ENCODE results near the gene VIPR2.

DNA sequence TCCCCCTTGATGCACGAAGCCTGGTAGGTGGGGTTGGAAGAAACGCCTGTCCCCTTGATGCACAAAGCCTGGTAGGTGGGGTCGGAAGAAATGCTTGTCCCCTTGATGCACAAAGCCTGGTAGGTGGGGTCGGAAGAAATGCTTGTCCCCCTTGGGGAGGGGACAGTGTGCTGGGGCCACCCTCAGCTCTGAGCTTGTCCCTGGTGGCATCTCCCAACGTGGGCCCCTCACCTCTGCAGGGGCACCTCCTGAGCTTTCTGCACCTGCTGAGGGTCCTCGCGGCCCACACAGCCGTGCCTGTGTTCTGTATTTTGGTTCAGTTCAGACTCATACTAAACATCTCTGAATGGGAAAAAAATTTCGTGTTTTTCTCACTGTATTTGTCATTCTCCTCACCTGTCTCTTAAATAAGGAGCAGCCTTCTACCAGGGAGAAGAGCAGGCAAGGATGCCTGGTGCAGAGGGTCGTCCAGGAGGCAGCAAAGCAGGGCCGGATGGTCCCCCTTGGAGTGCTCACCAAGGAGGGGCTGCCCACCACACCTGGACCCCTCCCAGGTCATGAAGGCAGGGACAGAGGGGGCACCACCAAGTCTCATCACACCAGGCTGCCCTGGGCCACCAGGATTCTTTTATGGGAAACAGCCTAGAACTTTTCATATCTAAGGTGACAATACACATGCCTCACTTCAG, 24.7 kb downstream of the VIPR2 start:
- TF ChIP-seq, protein P1, sequence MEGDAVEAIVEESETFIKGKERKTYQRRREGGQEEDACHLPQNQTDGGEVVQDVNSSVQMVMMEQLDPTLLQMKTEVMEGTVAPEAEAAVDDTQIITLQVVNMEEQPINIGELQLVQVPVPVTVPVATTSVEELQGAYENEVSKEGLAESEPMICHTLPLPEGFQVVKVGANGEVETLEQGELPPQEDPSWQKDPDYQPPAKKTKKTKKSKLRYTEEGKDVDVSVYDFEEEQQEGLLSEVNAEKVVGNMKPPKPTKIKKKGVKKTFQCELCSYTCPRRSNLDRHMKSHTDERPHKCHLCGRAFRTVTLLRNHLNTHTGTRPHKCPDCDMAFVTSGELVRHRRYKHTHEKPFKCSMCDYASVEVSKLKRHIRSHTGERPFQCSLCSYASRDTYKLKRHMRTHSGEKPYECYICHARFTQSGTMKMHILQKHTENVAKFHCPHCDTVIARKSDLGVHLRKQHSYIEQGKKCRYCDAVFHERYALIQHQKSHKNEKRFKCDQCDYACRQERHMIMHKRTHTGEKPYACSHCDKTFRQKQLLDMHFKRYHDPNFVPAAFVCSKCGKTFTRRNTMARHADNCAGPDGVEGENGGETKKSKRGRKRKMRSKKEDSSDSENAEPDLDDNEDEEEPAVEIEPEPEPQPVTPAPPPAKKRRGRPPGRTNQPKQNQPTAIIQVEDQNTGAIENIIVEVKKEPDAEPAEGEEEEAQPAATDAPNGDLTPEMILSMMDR (IDR thresholded peaks at IDR 0.05), result no peak
- TF ChIP-seq EZH2phosphoT487 (IDR thresholded peaks at IDR 0.05), result no peak
